ENCODE data around the gene AOX1. TPM values are rescaled to one million over a fixed set of nuclear protein-coding genes. Genes with fewer than 3 reads are reported as not detected.

AOX1 gene
- total and polyA plus RNA-seq, 9 of the 15 experiments (the other 6 are each of a cell fraction or from before 2014, with no cell fraction given) = 0.10 to 0.55 (median 0.20) TPM; not detected in 6

GRCh38 chr2:200625958-200626363 lies 40.1 kb downstream of the AOX1 start (continued):
- TF ChIP-seq FOXA1 (IDR thresholded peaks at IDR 0.05; ENCODE audit: borderline replicate concordance) = no peak
- no peak for TF ChIP-seq ZBTB9 (CRISPR knock-in tag; IDR thresholded peaks at IDR 0.05)
- TF ChIP-seq ARID3B (CRISPR knock-in tag; IDR thresholded peaks at IDR 0.05; ENCODE audit: borderline replicate concordance) = no peak
- TF ChIP-seq CREB3L1 (IDR thresholded peaks at IDR 0.05; ENCODE audit: borderline replicate concordance, low read depth) = no peak
- no peak for TF ChIP-seq BCOR (IDR thresholded peaks at IDR 0.05)

All from K562 (cell line).